Calu3 (cell line): Measurements from ENCODE around the gene DPT. TPM values are rescaled to one million over a fixed set of nuclear protein-coding genes. Genes with fewer than 3 reads are reported as not detected.

ENCODE experiments used
- BruUV-seq: library from RNA; stranded (reverse); fragments of 400-500 nt; replicated peaks from 2 replicates; lab custom pipeline; 2021; lab: Mats Ljungman, UMichigan
- CTCF ChIA-PET: fragments of 300-600 bp; sonication (Branson Sonifier 250); formaldehyde crosslinking; loops from one replicate; lab custom pipeline; 2022; ENCODE audit warnings: antibody characterized with exemption; lab: Charles Lee
- DNase-seq: peaks from one replicate; pipeline ENCODE4 v3.0.0; 2022
- H3K27ac Mint-ChIP-seq: one replicate; pipeline ENCODE4 v1.8.0; 2022; ENCODE audit warnings: mixed read lengths; ENCODE audit not compliant: unreplicated experiment
- H3K27me3 Mint-ChIP-seq: one replicate; pipeline ENCODE4 v1.8.0; 2022; ENCODE audit warnings: mixed read lengths; ENCODE audit not compliant: unreplicated experiment
- H3K36me3 Mint-ChIP-seq: one replicate; pipeline ENCODE4 v1.8.0; 2022; ENCODE audit warnings: mild to moderate bottlenecking, moderate library complexity, mixed read lengths; ENCODE audit not compliant: insufficient read depth, unreplicated experiment
- H3K4me1 Mint-ChIP-seq: one replicate; pipeline ENCODE4 v1.8.0; 2022; ENCODE audit warnings: mild to moderate bottlenecking, low read depth, mixed read lengths; ENCODE audit not compliant: unreplicated experiment
- H3K4me3 Mint-ChIP-seq: one replicate; pipeline ENCODE4 v1.8.0; 2022; ENCODE audit warnings: mild to moderate bottlenecking, low read depth, moderate library complexity, mixed read lengths; ENCODE audit not compliant: unreplicated experiment
- H3K9me3 Mint-ChIP-seq: one replicate; pipeline ENCODE4 v1.8.0; 2022; ENCODE audit warnings: low read depth, mixed read lengths; ENCODE audit not compliant: unreplicated experiment
- intact Hi-C: fragments of 100-400 bp; cut with micrococcal nuclease; formaldehyde crosslinking; loops from one replicate; pipeline ENCODE4 v1.10.0; 2022; ENCODE audit not compliant: unreplicated experiment
- total RNA-seq: library from RNA; stranded (reverse); gene quantifications from 2 replicates; pipeline ENCODE4 v1.2.3, GENCODE V29; 2022
- TF ChIP-seq, protein P1 (sequence below): fragments of 200-600 bp; IDR thresholded peaks from one replicate; pipeline ENCODE4 v1.8.0; 2022; ENCODE audit warnings: antibody characterized with exemption; ENCODE audit not compliant: unreplicated experiment

DPT gene
- total RNA-seq, 1 experiment from 2014 or later, result not detected

- Mint-ChIP-seq H3K27ac (no peak overlapping the region), H3K27me3 (no peaks in the 10 kb centered on the region), H3K36me3 (no peaks in the 10 kb centered on the region), H3K4me1 (no peaks in the 10 kb centered on the region), H3K4me3 (no peak overlapping the region), H3K9me3 (no peaks in the 10 kb centered on the region)
- intact Hi-C loops, result no loop called here
- no TSS peak for BruUV-seq
- TF ChIP-seq, protein P1, sequence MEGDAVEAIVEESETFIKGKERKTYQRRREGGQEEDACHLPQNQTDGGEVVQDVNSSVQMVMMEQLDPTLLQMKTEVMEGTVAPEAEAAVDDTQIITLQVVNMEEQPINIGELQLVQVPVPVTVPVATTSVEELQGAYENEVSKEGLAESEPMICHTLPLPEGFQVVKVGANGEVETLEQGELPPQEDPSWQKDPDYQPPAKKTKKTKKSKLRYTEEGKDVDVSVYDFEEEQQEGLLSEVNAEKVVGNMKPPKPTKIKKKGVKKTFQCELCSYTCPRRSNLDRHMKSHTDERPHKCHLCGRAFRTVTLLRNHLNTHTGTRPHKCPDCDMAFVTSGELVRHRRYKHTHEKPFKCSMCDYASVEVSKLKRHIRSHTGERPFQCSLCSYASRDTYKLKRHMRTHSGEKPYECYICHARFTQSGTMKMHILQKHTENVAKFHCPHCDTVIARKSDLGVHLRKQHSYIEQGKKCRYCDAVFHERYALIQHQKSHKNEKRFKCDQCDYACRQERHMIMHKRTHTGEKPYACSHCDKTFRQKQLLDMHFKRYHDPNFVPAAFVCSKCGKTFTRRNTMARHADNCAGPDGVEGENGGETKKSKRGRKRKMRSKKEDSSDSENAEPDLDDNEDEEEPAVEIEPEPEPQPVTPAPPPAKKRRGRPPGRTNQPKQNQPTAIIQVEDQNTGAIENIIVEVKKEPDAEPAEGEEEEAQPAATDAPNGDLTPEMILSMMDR, result no peak
- CTCF ChIA-PET, result no interaction called here
- DNase-seq, result no peak
Measured at GRCh38 chr1:168656485-168656884, 72.5 kb downstream of the DPT start.

- H3K4me1 Mint-ChIP-seq, result no peaks in the 10 kb centered on the region
- CTCF ChIA-PET, result interaction anchor here (0.8 kb wide), 1 partner anchor 8 kb away, joined by 4 read pairs; no protein-coding TSS in a partner anchor
- H3K36me3 Mint-ChIP-seq, result no peaks in the 10 kb centered on the region
- no peaks in the 10 kb centered on the region for H3K27me3 Mint-ChIP-seq
- intact Hi-C loops, result no loop called here
- H3K9me3 Mint-ChIP-seq, result no peaks in the 10 kb centered on the region
- no peak overlapping the region for H3K27ac Mint-ChIP-seq
- no TSS peak for BruUV-seq
- DNase-seq, result no peak
- TF ChIP-seq, protein P1, result no peak
- H3K4me3 Mint-ChIP-seq, result no peak overlapping the region
Measured at GRCh38 chr1:168654198-168654915, 74.6 kb downstream of the DPT start.

DNA sequence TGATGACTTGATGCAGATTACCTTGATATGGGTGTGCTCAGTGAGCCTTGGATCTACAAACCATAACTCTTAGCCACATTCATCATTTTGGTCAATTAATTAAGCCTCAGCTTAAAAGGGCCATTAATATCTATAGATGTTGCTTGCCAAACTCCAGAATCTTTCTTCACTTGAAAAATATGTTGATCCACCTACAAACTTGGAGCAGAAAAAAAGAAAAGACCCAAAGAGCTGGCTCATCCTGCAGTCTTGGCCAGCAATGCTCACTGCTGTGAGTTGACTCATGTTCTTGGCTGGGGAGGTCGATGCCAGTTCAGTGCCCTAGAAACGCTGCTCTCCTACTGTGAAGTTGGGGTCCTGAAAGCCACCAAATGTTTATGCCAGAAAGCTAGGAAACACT lies 75.4 kb downstream of the DPT start:
- no TSS peak for BruUV-seq
- no peaks in the 10 kb centered on the region for H3K4me1 Mint-ChIP-seq
- H3K4me3 Mint-ChIP-seq, result no peak overlapping the region
- no peaks in the 10 kb centered on the region for H3K27me3 Mint-ChIP-seq
- TF ChIP-seq, protein P1, result no peak
- no peaks in the 10 kb centered on the region for H3K36me3 Mint-ChIP-seq
- intact Hi-C loops, result no loop called here
- CTCF ChIA-PET, result no interaction called here
- no peak overlapping the region for H3K27ac Mint-ChIP-seq
- DNase-seq, result no peak
- H3K9me3 Mint-ChIP-seq, result no peaks in the 10 kb centered on the region

DNA sequence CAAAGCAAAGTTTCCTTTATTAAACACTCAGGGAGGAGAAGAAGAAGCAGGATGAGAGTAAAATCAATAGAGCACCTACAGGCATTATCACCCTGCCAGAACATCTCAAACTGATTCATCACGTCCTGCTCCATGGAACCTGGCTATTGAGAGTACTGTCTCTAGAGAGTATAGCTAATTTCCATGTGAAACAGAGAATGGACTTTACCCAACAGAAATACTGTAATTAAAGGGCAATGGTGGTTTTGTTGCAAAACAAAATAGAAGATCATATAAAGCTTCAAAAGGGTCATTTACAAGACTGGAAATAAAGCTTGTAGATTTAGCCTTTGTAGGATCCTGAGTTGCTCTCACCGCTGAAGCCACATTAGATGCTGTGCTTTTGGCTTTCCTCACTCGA lies 83.3 kb downstream of the DPT start:
- CTCF ChIA-PET, result no interaction called here
- BruUV-seq, result no TSS peak
- Mint-ChIP-seq H3K9me3 (peaks cover 4% of the 10 kb centered on the region), H3K4me3 (no peak overlapping the region), H3K27me3 (no peaks in the 10 kb centered on the region), H3K4me1 (no peaks in the 10 kb centered on the region), H3K27ac (no peak overlapping the region), H3K36me3 (no peaks in the 10 kb centered on the region)
- intact Hi-C loops, result no loop called here
- TF ChIP-seq, protein P1, result no peak
- no peak for DNase-seq

Other genes with a start within 250 kb of the DPT start
- gene XCL2, start 185.2 kb downstream of the DPT start, total RNA-seq, result not detected in 2 replicates
- not detected in 2 replicates for gene XCL1, start 152.6 kb downstream of the DPT start, total RNA-seq